H1 (cell line): ENCODE results near the gene JPH3. TPM values are rescaled to one million over a fixed set of nuclear protein-coding genes. Genes with fewer than 3 reads are reported as not detected.

ENCODE experiments used
- ATF2 ChIP-seq: IDR thresholded peaks from 2 replicates; pipeline ENCODE4 v1.6.1; 2012; ENCODE audit warnings: low read length, inconsistent platforms
- polyA plus RNA-seq, 7 experiments: library from polyadenylated mRNA; depleted of rRNA in 3 of 7; stranded (reverse) in 5 of 7; unstranded in 2 of 7; fragments of >200 nt in 5 of 7; fragments of 200-250 nt in 2 of 7; gene quantifications; 1 replicate in 5 of 7; 2 replicates in 1 of 7; 4 replicates in 1 of 7; pipeline versions ENCODE4 v1.2.1 to v1.2.3, GENCODE V29; 2011 to 2013; ENCODE audit warnings: missing spikeins in 2 of 7, mixed read lengths in 2 of 7
- total RNA-seq: library from RNA; stranded (reverse); fragmentation: NEBNext Ultra II Directional; extraction: Animal tissue kit (Norgen Biotek cat#: 25700); gene quantifications from 2 replicates; pipeline ENCODE4 v1.2.1, GENCODE V29; 2021

Gene JPH3
- total and polyA plus RNA-seq, 2 of the 8 experiments (the other 6 are each of a cell fraction or from before 2014, with no cell fraction given): 10.3 to 28.3 TPM

GRCh38 chr16:87667946-87668345 lies 65.6 kb downstream of the JPH3 start (continued):
- TF ChIP-seq ATF2: no peak
